Putamen (tissue), 1 donor: ENCODE measurements around the gene ADM.
"Not testable (repeated sequence)": the region's sequence is repeated elsewhere in the genome, so short reads cannot be mapped to it uniquely, and the experiment has no call there.

Experiments
- DNase-seq: peaks from one replicate; pipeline ENCODE4 v3.0.0-alpha.2; 2016; ENCODE audit warnings: low spot score

ADM gene, protein sequence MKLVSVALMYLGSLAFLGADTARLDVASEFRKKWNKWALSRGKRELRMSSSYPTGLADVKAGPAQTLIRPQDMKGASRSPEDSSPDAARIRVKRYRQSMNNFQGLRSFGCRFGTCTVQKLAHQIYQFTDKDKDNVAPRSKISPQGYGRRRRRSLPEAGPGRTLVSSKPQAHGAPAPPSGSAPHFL

DNA sequence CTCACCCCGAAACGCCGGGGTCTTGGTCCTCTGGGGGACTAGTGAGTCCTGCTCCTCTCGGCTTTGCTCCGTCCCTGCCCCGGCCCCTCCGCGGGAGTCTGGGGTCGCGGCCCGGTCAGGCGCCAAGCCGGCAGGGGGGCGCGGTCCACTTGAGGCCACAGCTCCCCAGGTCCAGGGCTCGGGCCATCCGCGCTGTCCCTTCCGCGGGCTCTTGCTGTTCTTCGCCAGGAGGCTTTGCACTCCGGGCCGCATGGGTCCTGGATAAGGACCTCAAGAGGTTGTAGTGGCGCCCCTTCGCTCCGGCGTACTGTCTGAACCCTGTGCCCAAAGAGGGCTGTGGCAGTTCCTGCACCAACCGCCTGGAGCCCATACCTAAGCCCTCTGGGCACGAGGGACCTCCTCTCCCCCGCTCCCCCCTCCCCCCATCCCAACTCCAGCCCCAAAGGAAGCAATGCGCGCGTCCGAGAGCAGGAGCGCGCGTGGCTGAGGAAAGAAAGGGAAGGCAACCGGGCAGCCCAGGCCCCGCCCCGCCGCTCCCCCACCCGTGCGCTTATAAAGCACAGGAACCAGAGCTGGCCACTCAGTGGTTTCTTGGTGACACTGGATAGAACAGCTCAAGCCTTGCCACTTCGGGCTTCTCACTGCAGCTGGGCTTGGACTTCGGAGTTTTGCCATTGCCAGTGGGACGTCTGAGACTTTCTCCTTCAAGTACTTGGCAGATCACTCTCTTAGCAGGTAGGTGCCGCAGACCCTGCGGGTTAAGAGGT is at the start of gene ADM:
Gene ADM, plus strand, starts transcription at position 579 of the 767 bp plus-strand sequence. CDS start 628 bp downstream, outside the sequence.
- peak; percentile 62 for DNase-seq

DNA sequence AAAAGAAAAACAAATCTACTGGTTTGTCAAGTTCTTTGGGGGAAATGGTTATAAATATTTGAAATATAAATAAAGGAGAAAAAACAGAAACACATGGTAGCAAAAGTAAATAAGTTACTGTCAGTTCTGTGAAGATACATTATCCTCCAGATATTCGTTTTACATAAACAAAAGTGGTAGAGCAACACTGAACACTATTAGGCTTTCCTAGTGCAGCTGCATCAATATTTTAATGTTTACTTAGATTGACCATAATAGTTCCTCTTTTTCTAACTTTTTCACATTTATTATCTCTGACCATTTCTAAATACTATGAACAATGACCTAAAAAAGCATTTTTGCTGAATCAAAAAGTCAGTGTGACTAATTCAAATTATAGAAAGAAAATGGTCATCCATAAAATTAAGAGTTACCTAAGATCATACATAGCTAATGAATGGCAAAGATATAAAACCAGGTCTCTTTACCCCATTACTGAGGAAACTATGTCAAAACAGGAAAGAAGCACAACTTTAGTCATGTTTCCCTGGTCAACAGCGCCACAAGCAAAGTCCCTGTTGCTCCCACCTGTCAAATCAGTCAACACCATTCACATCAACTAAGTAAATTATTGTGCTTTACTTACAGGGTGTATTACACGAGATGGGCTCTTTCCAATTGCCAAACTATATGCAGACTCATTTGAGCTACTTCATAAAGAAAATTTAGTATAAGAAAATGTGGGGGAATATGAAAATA is 49.3 kb upstream of the ADM start:
- no peak for DNase-seq

DNA sequence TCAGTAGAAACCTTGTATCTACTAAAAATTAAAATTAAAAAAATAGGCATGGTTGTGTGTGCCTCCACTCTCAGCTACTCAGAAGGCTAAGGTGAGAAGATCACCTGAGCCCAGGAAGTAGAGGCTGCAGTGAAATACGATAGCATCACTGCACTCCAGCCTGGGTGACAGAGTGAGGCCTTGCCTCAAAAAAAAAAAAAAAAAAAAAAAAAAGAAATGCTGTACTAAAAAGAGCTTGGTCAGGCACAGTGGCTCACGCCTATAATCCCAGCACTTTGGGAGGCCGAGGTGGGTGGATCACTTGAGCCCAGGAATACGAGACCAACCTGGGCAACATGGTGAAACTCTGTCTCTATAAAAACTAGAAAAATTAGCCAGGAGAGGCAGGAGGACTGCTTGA is 47.4 kb upstream of the ADM start:
- no peak for DNase-seq

DNA sequence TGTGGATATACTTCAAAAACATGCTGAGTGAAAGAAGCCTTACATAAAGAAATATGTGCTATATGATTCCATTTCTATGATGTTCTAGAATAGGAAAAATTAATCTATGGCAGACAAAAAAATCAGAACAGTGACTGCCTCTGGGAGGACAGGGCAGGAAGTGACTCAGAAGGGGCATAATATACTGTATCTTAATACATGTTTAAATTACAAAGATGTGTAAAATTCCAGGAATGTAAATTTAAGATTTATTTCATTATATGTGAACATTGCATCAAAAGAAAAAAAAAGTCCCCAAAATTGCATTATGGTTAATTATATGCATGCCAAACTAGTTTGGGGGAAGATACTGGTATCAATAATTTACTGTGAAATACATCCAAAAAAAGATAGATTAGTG is 43.1 kb upstream of the ADM start:
- no peak for DNase-seq

DNA sequence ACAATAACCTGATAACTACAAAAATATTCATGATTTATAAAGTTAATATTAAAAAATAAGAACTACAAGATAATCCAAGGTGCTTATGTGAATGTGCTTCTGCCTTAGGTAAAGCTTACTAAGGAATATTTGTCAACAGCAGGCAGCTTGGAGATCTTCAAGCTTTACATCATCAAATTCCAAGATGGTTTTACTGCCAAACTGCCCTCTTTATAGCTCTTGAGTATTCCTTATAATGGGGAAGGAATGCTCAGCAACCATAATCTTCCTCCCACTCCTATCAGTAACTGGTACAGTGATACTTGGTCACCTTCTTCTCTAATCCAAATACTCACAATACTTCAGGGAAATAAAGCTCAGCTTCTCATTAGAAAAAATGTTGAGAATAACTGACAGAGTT is 40.9 kb upstream of the ADM start:
- no peak for DNase-seq

DNA sequence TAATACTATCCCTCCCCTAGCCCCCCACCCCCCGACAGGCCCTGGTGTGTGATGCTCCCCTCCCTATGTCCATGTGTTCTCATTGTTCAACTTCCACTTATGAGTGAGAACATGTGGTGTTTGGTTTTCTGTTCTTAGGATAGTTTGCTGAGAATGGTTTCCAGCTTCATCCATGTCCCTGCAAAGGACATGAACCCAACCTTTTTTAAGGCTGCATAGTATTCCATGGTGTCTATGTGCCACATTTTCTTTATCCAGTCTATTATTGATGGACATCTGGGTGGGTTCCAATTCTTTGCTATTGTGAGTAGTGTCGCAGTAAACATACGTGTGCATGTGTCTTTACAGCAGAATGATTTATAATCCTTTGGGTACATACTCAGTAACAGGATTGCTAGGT is 40.2 kb upstream of the ADM start:
- not testable (repeated sequence) for DNase-seq

DNA sequence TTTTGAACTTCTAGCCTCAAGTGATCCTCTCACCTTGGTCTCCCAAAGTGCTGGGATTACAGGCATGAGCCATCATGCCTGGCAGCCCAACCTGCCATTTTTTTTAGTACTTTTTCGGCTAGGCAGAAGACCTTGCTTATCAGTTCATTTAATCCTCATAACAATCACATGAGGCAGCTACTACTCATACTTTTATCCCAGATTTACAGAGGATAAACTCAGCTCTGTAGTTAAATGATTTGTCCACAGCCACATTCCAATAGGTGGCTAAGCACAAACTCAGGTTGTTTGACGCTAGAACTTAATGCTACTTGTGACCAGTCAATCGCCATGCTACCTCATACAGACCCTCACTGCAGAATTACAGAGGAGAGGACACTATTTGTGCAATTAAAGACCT is 38.9 kb upstream of the ADM start:
- no peak for DNase-seq

DNA sequence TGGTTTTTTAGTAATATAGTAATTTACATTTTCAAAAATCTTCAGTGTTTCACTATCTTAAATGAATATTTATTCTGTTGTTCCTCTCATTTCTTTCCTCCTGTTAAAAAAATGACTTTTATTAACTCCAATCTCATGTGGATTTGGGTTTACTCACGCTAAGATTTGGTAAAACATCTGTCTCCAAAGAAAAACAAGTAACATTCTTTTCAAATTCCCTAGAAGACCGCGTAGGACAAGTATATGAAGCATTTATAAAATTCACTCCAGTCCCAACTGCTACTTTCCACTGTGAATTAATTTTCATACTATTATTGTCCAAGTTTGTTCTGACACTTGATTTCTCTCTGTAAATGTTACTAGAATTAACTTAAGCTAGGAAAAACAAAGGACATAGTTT is 37.1 kb upstream of the ADM start:
- no peak for DNase-seq

DNA sequence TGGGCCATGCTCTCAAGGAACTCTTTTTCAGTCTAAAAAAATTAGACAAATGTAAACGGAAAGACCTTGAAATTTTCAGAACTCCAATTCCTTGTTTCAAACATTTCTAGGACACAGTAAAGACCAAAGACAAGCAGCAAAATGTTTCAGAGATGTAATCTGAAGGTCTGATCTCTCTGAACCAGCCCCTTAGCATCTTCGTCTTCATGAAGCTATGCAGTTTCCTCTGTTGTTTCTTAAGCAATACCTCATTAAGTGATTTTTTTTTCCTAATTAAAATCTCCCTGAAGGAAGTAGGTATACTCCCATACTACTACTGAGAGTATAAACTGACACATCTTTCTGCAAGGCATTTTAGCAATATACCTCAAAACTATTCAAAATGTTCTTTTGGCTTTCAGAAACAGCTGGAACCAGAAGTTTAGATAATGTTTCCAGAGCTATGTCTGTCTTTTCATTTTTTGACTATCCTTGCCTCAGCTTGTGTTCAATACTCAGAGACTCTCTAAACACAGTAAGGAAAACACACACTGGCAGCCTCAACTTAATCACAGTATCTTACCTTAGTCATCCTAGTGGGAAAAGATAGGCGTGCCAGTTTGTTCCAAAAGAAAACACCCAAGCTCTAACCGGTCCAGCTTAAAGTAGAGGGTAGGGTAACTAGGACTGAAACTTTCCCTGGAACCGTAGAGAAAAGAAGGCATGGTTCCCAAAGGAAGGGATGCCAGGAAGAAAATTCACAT is 36.0 kb upstream of the ADM start:
- no peak for DNase-seq

DNA sequence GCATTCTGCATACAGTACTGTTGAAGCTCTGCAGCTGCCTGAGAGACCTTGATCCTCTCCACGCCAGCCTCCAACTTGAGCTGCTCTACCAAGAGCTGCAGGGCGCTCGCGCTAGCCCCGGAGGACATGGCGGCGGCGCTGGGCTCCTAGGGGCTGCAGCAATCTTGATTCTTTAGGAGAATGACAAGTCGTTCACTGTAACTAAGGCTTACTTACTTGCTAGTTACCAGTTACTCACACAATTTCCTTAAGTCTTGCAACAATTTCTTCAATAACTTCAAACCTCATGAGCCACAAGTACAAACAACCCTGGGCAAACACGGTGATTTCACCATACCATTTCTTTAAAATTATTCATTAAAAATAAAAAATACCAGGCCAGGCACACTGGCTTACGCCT is 32.7 kb upstream of the ADM start:
- DNase-seq, result no peak

DNA sequence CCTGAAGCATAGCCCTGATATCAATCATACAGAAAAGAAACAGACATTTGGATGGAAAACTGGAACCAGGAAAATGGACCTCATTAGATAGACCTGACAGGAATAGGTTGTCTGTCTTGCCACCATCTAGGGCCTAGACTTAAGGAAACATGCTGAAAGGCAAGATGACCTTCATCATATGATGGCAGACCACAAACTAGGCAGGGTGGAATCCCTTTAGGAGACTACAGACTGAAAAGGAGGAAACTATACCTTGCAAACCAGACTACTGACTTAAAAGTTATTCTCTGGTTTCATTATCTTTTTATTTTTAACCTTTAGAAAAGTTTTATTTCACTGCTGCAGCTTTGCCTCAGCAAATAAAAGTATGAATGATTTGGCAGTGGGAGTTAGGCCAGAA is 31.1 kb upstream of the ADM start:
- no peak for DNase-seq

DNA sequence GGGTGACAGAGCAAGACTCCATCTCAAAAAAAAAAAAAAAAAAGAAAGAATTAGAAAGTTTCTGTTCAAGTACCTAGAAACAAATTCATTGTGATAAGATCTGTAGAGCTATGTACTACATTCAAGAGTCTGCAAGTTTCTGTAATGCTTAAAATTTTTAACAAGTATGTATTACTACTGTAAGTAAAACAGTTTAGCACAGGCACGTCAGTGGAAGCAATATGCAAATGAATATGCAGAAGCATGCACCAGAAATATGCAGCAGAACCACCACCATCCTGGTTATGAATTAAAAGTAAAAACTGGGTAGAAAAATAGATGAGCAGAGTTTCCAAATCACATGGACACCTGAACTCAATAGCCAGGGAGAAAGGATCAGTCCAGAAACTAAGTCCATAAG is 30.1 kb upstream of the ADM start:
- no peak for DNase-seq

DNA sequence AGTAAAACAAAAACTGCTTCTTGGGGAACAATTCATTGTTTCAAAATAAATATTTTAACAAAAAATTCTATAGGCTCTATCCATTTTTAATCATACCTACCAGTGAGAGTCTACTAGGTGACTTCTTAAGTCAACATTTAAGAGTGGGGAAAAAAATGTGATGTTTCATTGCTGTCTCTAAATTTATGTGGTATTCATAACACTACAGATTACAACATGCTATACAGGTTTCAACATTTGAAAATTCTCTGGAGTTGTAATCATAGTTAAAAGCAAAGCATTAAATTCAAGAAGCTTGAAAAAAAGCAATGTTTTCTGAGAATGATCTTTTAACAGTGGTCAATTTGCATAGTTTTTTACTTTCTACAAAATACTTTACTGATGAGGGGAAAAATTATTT is 29.2 kb upstream of the ADM start:
- DNase-seq, result no peak

DNA sequence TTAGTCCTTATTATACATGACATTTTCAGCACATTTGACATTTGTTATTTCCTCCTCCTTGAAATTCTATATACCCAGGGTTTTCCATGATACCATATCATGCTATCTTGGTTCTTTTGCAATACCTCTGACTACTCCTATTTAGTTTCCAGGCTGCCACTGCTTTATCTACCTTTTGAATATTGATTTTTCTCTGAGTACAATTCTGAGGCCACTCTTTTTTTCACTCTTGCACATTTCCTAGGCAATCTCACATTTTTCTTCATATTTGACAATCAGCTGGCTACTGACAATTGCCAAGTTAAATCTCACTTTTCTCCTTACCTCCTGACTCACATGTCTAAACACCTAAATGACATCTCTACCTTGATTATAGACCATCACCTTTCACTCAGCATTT is 22.8 kb upstream of the ADM start:
- DNase-seq, result no peak

DNA sequence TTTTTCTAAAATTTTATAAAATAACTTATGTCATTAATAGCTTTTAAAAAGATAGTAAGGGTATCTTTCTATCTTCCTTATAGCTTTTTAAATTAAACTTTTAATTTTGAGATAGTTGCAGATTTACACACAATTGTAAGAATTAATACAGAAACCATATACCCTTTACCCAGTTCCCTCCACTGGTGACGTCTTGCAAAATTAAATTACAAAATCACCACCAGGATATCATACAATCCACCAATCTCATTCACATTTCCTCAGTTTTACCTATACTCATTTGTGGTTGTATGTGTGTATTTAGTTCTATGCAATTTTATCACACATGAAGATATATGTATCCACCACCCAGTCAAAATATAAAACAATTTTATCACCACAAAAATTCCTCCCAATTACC is 20.9 kb upstream of the ADM start:
- no peak for DNase-seq

DNA sequence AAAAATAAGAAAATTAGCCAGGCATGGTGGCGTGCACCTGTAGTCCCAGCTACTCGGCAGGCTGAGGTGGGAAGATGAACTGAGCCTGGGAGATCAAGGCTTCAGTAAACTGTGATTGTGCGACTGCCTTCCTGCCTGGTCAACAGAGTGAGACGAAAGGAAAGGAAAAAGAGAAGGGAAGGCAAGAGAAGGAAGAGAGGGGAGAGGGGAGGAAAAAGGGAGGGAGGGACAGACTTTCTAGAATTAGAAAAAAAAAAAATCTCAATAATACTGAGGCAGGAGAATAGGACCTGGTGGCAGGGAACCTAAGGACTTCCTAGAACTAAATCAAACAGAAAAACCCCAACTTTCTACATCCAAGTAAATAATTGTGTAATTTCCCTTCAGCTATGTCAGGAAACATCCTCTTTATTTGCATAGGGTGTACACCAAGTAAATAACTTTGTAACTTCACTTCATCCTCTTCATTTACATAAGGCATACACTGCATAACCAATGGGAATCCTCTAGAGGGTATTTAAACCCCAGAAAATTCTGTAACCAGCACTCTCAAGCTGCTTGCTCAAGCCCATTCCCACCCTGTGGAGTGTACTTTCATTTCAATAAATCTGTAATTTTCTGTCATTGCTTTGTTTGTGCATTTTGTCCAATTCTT is 19.6 kb upstream of the ADM start:
- DNase-seq, result no peak

DNA sequence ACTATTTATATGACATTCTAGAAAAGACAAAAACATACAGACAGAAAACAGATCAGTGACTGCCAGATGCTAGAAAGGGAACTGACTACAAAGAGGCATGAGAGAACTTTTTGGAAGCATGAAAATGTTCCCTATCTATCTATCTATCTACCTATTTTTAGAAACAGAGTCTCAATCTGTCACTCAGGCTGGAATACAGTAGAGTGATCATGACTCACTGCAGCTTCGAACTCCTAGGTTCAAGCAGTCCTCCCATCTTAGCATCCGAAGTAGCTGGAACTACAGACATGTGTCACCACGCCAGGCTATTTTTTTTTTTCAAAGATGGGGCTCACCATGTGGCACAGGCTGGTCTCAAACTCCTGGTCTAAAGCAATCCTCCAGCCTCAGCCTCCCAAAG is 17.7 kb upstream of the ADM start:
- no peak for DNase-seq

DNA sequence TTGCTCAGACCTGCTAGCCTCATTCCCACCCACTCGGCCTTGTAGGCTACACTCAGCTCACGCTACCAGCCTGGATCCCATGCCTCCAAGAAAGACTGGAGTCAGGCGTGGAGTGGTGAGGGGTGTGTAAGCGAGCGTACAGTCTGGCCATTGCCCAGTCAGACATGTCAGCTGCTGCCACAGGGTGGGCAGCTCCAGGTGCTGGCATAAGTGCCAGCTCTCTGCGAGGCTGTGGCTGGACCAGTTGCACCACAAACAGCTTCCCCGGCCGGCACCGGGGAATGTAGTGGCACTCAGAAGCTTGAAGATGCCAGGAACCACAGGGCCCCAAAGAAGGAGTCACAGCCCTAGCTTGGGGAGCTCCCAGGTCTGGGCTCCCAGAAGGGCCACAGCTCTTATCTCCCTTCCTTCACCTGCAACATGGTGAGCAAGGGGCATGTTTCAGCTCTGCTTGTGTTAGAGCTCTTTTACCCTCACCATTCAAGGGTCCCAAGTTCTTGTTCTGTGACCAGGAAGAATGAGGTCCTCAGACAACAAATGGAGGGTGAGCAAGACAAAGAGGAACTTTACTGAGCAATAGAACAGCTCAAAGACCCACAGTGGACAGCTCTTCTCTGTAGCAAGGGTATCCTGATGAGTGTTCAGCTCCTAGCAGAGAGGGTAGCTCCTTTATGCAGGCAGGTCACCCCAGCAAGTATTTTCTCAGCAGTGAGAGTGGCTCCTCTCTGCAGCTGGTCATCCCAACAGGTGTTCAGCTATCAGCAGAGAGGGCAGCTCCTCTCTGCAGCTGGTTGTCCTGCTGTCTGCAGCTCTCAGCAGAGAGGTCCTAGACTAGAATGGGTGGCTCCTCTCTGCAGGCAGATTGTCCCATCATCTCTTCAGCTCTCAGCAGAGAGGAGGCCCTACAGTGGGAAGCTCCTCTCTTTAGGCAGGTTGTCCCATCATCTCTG is 16.8 kb upstream of the ADM start:
- no peak for DNase-seq

DNA sequence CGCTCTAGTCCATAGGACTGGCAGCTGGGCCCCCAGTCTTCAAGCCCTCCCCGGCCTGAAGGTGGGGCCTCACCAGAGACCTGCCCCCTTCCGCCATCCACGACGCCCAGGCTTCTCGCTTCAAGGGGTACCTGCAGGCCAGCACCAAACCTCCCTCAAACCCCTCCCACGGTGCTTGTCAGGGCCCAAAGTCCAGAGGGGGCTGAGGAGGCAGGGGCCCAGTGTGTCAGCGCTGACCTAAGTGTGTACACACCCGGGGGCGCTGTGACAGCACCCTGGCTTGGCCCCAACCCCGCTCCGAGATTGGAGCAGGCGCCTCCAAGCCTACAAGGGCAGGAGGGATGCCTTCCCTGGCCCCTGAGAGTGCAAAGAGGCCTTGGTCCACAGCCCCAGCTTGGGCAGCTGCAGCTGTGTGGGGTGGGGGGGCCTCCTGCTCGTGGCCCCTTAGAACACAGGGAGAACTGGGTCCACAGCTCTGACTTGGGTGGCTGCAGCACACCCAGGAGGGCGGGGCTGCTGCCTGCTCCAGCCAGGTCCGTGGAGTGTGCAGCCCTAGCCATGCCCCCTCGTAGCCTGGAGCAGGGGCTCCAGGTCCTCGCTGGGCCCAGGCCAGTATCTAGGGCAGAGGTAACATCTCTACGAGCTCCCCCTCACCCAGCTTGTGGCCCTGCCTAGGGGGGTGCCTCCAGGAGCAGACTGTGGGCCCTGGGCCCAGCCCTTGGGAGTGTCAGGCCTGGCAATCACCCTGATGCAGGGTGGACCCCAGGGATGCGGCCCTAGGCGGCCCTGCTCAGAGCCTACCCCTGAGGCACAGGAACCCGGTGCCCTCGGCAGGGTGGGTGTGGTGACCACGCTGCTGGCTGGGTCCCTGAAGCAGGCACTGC is 15.8 kb upstream of the ADM start:
- no peak for DNase-seq
